ENCODE data around the gene ZNF260.

DNA sequence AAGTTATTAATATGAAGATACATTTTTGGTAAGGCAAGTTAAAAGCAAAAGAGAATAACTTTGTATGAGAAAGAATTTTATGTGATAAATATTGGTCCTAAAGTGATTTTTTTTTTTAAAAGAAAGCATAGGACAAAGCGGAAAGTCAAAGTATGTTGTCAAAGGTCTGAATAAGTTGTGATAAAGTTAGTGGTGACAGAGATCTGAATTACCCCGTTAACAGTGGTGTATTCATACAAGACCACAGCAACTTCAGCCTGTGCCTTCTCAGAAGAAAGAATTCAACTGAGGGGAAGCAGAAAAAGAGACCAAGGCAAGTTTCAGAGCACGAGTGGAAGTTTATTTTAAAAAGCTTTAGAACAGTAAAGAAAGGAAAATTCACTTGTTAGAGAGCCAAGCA is 19.7 kb downstream of the ZNF260 start:
- TF ChIP-seq, protein P1, sequence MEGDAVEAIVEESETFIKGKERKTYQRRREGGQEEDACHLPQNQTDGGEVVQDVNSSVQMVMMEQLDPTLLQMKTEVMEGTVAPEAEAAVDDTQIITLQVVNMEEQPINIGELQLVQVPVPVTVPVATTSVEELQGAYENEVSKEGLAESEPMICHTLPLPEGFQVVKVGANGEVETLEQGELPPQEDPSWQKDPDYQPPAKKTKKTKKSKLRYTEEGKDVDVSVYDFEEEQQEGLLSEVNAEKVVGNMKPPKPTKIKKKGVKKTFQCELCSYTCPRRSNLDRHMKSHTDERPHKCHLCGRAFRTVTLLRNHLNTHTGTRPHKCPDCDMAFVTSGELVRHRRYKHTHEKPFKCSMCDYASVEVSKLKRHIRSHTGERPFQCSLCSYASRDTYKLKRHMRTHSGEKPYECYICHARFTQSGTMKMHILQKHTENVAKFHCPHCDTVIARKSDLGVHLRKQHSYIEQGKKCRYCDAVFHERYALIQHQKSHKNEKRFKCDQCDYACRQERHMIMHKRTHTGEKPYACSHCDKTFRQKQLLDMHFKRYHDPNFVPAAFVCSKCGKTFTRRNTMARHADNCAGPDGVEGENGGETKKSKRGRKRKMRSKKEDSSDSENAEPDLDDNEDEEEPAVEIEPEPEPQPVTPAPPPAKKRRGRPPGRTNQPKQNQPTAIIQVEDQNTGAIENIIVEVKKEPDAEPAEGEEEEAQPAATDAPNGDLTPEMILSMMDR (conservative IDR thresholded peaks at IDR 0.05; ENCODE audit: low read length): no peak
- no peak for TF ChIP-seq EZH2phosphoT487 (IDR thresholded peaks at IDR 0.05; ENCODE audit: borderline replicate concordance)

Measured in Loucy (cell line).